SK-N-SH (cell line): ENCODE results near the gene HDAC4.

Experiments
- CTCF ChIP-seq: fragments of 200-600 bp; sonication (generic); IDR thresholded peaks from 2 replicates; pipeline ENCODE4 v1.6.1; 2017; ENCODE audit warnings: antibody characterized with exemption, mild to moderate bottlenecking, moderate library complexity
- EP300 ChIP-seq, 2 experiments: IDR thresholded peaks; 2 replicates each; pipeline versions ENCODE4 v1.4.0 to v1.6.1; 2012; ENCODE audit warnings: borderline replicate concordance in 1 of 2, low read depth in 1 of 2, low read length in 1 of 2
- EZH2phosphoT487 ChIP-seq: fragments of 200-600 bp; sonication (generic); IDR thresholded peaks from 2 replicates; pipeline ENCODE4 v1.6.1; 2017; ENCODE audit warnings: low read depth, mixed run types, mild to moderate bottlenecking, antibody characterized with exemption, moderate library complexity, borderline replicate concordance
- FOXJ3 ChIP-seq: sonication (generic); formaldehyde crosslinking; IDR thresholded peaks from 2 replicates; pipeline ENCODE4 v1.5.1; 2020; ENCODE audit warnings: mild to moderate bottlenecking, missing genetic modification reagents
- FOXM1 ChIP-seq: IDR thresholded peaks from 2 replicates; pipeline ENCODE4 v1.4.0; 2012; ENCODE audit warnings: low read depth, mild to moderate bottlenecking
- GABPA ChIP-seq: IDR thresholded peaks from 2 replicates; pipeline ENCODE4 v1.4.0; 2012; ENCODE audit warnings: low read depth, mild to moderate bottlenecking
- JUND ChIP-seq: IDR thresholded peaks from 2 replicates; pipeline ENCODE4 v1.4.0; 2012
- NRF1 ChIP-seq: IDR thresholded peaks from 2 replicates; pipeline ENCODE4 v1.6.1; 2012; ENCODE audit warnings: low read depth, mild to moderate bottlenecking, low read length
- POLR2AphosphoS5 ChIP-seq: IDR thresholded peaks from 2 replicates; pipeline ENCODE4 v1.6.1; 2012; ENCODE audit warnings: low read depth, low read length
- RAD21 ChIP-seq: IDR thresholded peaks from 2 replicates; pipeline ENCODE4 v1.6.1; 2012; ENCODE audit warnings: mild to moderate bottlenecking, low read length
- SIN3A ChIP-seq: IDR thresholded peaks from 2 replicates; pipeline ENCODE4 v1.6.1; 2012; ENCODE audit warnings: low read depth, mild to moderate bottlenecking, low read length, moderate library complexity, borderline replicate concordance
- YY1 ChIP-seq: IDR thresholded peaks from 2 replicates; pipeline ENCODE4 v1.4.0; 2012; ENCODE audit warnings: low read depth, mild to moderate bottlenecking
- TF ChIP-seq, protein P1 (sequence below): IDR thresholded peaks from 2 replicates; pipeline ENCODE4 v1.4.0; 2012; ENCODE audit warnings: low read depth
- TF ChIP-seq, protein P2 (sequence below): IDR thresholded peaks from 2 replicates; pipeline ENCODE4 v1.4.0; 2012; ENCODE audit warnings: low read depth, borderline replicate concordance

GRCh38 chr2:239279508-239280295 lies 121.1 kb downstream of the HDAC4 start:
- TF ChIP-seq CTCF = no peak
- no peak for TF ChIP-seq POLR2AphosphoS5
- TF ChIP-seq GABPA = no peak
- TF ChIP-seq EZH2phosphoT487 = no peak
- no peak for TF ChIP-seq FOXJ3
- TF ChIP-seq NRF1 = no peak
- TF ChIP-seq SIN3A = no peak
- TF ChIP-seq, protein P1, sequence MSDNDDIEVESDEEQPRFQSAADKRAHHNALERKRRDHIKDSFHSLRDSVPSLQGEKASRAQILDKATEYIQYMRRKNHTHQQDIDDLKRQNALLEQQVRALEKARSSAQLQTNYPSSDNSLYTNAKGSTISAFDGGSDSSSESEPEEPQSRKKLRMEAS = no peak
- no peak for TF ChIP-seq JUND
- no peak for TF ChIP-seq YY1
- no peak for TF ChIP-seq EP300 (IDR thresholded peaks at IDR 0.05; ENCODE audit: borderline replicate concordance in 1 of 2, low read depth in 1 of 2, low read length in 1 of 2)
- no peak for TF ChIP-seq RAD21
- TF ChIP-seq, protein P2, sequence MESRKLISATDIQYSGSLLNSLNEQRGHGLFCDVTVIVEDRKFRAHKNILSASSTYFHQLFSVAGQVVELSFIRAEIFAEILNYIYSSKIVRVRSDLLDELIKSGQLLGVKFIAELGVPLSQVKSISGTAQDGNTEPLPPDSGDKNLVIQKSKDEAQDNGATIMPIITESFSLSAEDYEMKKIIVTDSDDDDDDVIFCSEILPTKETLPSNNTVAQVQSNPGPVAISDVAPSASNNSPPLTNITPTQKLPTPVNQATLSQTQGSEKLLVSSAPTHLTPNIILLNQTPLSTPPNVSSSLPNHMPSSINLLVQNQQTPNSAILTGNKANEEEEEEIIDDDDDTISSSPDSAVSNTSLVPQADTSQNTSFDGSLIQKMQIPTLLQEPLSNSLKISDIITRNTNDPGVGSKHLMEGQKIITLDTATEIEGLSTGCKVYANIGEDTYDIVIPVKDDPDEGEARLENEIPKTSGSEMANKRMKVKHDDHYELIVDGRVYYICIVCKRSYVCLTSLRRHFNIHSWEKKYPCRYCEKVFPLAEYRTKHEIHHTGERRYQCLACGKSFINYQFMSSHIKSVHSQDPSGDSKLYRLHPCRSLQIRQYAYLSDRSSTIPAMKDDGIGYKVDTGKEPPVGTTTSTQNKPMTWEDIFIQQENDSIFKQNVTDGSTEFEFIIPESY = no peak
- TF ChIP-seq FOXM1 = no peak
